ENCODE measurements around the gene RCHY1.

GRCh38 chr4:75525086-75525485, 10.9 kb upstream of the RCHY1 start:
- no peak for TF ChIP-seq CTCF (IDR thresholded peaks at IDR 0.05; ENCODE audit: insufficient read depth, low read depth, low read length)
- TF ChIP-seq EZH2 (IDR thresholded peaks at IDR 0.05; ENCODE audit: insufficient read depth, low read length) = no peak
